Kidney (tissue), 14 donors: ENCODE measurements around the gene LIPH. TPM values are rescaled to one million over a fixed set of nuclear protein-coding genes. Genes with fewer than 3 reads are reported as not detected.
"Not testable (repeated sequence)": the region's sequence is repeated elsewhere in the genome, so short reads cannot be mapped to it uniquely, and the experiment has no call there.

Source experiments
- DNase-seq, 5 donors: peaks; one replicate each; pipeline ENCODE4 v3.0.0-alpha.2; 2013 to 2020
- FAIRE-seq: peaks from 2 replicates; lab custom pipeline; 2012; peaks lifted over from hg19 to GRCh38; lab: Jason Lieb, UNC
- H3K27ac ChIP-seq, 2 donors: one replicate each; pipeline ENCODE4 v1.7.0; 2013; ENCODE audit warnings: low read depth in 2 of 2, low read length in 2 of 2, inconsistent platforms in 1 of 2
- H3K27me3 ChIP-seq: one replicate; pipeline ENCODE4 v1.7.1; 2013; ENCODE audit warnings: low read length, inconsistent platforms; ENCODE audit not compliant: control insufficient read depth, insufficient read depth
- H3K36me3 ChIP-seq, 3 donors: one replicate each; pipeline versions ENCODE4 v1.7.0 to v1.7.1; 2013; ENCODE audit warnings: low read length in 3 of 3, control low read depth in 1 of 3, inconsistent platforms in 1 of 3; ENCODE audit not compliant: insufficient read depth in 3 of 3, control insufficient read depth in 2 of 3
- H3K4me1 ChIP-seq, 3 donors: one replicate each; pipeline versions ENCODE4 v1.7.0 to v1.7.1; 2013; ENCODE audit warnings: low read length in 3 of 3, inconsistent platforms in 1 of 3, low read depth in 1 of 3; ENCODE audit not compliant: control insufficient read depth in 2 of 3, insufficient read depth in 2 of 3
- H3K4me3 ChIP-seq, 3 donors: one replicate each; pipeline versions ENCODE4 v1.7.0 to v1.8.1; 2013; ENCODE audit warnings: low read length in 3 of 3, control low read depth in 1 of 3, inconsistent platforms in 1 of 3
- H3K9ac ChIP-seq, 3 donors: one replicate each; pipeline versions ENCODE4 v1.7.0 to v1.7.1; 2013; ENCODE audit warnings: low read length in 3 of 3, control low read depth in 1 of 3, inconsistent platforms in 1 of 3
- H3K9me3 ChIP-seq, 3 donors: one replicate each; pipeline versions ENCODE4 v1.7.0 to v1.7.1; 2013; ENCODE audit warnings: low read length in 3 of 3, control low read depth in 1 of 3, inconsistent platforms in 1 of 3; ENCODE audit not compliant: control insufficient read depth in 2 of 3, insufficient read depth in 1 of 3
- CTCF ChIP-seq: IDR thresholded peaks from 3 replicates; pipeline ENCODE4 v1.5.1; 2012; ENCODE audit warnings: mild to moderate bottlenecking, moderate library complexity, borderline replicate concordance; ENCODE audit not compliant: insufficient read depth; ENCODE audit errors: extremely low read depth
- intact Hi-C: fragments of 100-400 bp; cut with DNase I; formaldehyde crosslinking; loops from one replicate; pipeline ENCODE4 v1.11.1; 2022
- polyA plus RNA-seq: library from polyadenylated mRNA; stranded (reverse); fragments of 350-450 nt; fragmentation: Illumina TruSeq; extraction: RNeasy Lipid Tissue Mini Kit (QIAGEN cat#74804); gene quantifications from one replicate; pipeline ENCODE4 v1.2.3, GENCODE V29; 2014; ENCODE audit warnings: low read depth, low replicate concordance; ENCODE audit not compliant: insufficient read depth
- total RNA-seq: library from RNA; stranded (reverse); fragmentation: NEBNext Ultra II Directional; extraction: Animal tissue kit (Norgen Biotek cat#: 25700); gene quantifications from one replicate; pipeline ENCODE4 v1.2.1, GENCODE V29; 2021
- donor health status: control.
- donor health status: control.
- donor health status: control.
- donor health status: control.
- donor health status: control.
- donor health status: DM: yes; HTN: yes; CAD: no.
- donor health status: Normal renal cell carcinoma (clear cell type).

The LIPH gene
- total and polyA plus RNA-seq, 2 donors from 2014 or later, result 3.2 to 14.7 TPM

DNA sequence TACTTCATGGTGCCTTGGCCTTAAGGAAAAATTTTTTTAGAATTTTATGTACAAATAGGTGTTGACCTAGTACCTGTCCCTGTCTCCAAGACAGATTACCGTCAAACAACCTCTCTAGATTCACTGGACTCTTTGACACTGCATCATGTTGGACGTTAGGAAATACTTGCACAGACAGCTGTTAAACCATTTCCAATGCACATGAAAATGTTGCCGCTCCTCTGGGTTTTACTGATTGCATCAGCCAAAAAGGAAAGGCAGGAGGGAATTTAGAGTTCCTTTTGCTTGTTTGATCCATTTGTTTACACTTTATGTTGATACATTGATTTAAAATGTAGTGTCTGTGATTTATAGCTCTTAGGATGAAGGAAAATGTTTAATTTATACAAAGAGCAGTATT is 68.1 kb downstream of the LIPH start:
- FAIRE-seq (no peak), DNase-seq (no peak)
- Histone ChIP-seq H3K27ac (no peak overlapping the region), H3K9me3 (no peaks in the 10 kb centered on the region), H3K4me3 (no peak overlapping the region), H3K36me3 (peaks cover 0 to 22% (median 13%) of the 10 kb centered on the region in 3 donors), H3K9ac (no peak overlapping the region), H3K4me1 (no peaks in the 10 kb centered on the region), H3K27me3 (no peaks in the 10 kb centered on the region)
- TF ChIP-seq CTCF, result no peak
- intact Hi-C loops, result no loop called here

DNA sequence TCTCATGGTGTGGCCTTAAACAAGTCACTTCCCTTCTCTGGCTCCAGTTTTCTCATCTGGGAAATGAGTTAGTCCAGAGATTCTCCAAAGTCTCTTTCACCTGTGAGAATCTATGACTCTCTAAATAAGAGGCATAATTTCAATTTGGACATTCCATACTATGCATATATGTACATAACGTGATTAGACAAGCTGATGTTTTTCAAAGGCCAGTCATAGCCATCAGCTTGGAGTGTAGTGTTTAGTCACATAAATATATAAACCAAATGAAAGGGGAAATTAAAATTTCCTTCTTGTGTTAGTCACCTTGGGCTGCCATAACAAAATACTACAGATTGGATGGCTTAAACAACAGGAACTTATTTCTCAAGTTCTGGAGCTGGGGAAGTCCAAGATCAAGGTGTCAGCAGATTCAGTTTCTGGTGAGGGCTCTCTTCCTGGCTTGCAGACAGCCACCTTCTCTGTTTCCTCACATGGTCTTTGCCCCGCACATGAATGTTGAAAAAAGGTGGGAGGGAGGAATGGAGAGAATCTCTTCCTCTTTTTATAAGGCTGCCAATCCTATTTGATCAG is 72.9 kb downstream of the LIPH start:
- TF ChIP-seq CTCF, result no peak
- H3K9me3 ChIP-seq, result no peaks in the 10 kb centered on the region
- intact Hi-C loops, result no loop called here
- no peaks in the 10 kb centered on the region for H3K4me1 ChIP-seq
- H3K36me3 ChIP-seq, result peaks cover 4 to 41% (median 19%) of the 10 kb centered on the region in 3 donors
- H3K27ac ChIP-seq, result no peak overlapping the region
- DNase-seq, result no peak
- no peaks in the 10 kb centered on the region for H3K27me3 ChIP-seq
- H3K4me3 ChIP-seq, result no peak overlapping the region
- FAIRE-seq, result no peak
- H3K9ac ChIP-seq, result no peak overlapping the region

DNA sequence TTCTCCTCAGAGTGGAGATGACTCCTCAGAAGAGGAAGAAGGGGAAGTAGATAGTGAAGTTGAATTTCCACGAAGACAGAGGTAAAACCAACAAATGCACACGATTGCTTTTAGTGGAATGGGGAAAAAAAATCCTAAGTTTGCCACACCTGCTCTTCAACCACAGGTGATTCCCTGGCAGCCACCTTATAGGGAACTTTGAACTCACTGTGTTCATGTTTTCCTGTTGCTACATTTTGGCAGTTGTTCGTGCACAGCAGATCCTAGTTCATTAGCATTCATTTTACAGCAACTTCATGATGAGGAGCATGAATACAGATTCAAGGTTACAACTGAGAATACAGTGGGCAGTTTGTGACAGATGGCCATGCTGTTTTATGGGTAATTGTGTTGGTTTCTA is 75.1 kb downstream of the LIPH start:
- TF ChIP-seq CTCF, result no peak
- no peaks in the 10 kb centered on the region for H3K9me3 ChIP-seq
- intact Hi-C loops, result no loop called here
- DNase-seq (no peak), FAIRE-seq (no peak)
- no peaks in the 10 kb centered on the region for H3K27me3 ChIP-seq
- no peaks in the 10 kb centered on the region for H3K4me1 ChIP-seq
- no peak overlapping the region for H3K9ac ChIP-seq
- no peak overlapping the region for H3K27ac ChIP-seq
- peaks cover 4 to 55% (median 29%) of the 10 kb centered on the region in 3 donors for H3K36me3 ChIP-seq
- H3K4me3 ChIP-seq, result no peak overlapping the region

GRCh38 chr3:185474922-185475321 is 77.5 kb downstream of the LIPH start:
- H3K27me3 ChIP-seq, H3K27ac ChIP-seq, FAIRE-seq, H3K4me1 ChIP-seq, DNase-seq, H3K9ac ChIP-seq, H3K4me3 ChIP-seq, H3K9me3 ChIP-seq, intact Hi-C loops: not testable (repeated sequence)
- H3K36me3 ChIP-seq, result peaks cover 4 to 39% (median 20%) of the 10 kb centered on the region in 3 donors
